ENCODE measurements around the gene TSPYL4. TPM values are rescaled to one million over a fixed set of nuclear protein-coding genes. Genes with fewer than 3 reads are reported as not detected.

TSPYL4 gene
- total RNA-seq, 3 donors from 2014 or later = 6.1 to 16.8 (median 9.5) TPM

DNA sequence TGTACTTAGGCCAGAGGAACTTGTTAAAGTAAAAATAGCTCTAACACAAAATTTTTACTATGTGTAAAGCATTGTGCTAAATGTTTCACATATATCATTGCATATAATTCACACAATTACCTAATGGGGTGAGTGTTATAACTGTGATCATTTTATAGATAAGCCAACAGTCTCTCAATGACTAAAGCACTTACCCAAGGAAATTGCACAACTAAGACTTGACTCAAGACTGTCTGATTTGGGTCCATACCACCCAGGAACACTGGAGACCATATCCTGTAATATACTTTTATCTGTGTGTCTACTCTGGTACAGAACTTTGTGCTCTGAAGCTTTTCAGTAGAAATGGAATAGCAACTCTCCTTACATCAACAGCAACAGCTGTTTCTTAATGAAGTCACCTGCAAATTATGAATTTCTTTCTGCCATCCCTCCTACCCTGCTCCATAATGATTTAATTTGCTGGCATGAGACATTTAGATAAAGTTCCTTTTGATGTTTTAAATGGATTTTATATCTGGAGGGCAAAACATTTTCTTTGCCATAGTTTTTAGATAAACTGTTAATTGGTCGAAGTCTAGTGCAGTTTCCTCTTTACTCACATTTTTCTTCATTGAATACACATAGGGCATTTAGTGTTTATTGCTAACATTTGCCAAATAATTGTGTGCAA lies 47.5 kb downstream of the TSPYL4 start:
- H3K36me3 ChIP-seq (ENCODE audit: low read depth) = no peaks in the 10 kb centered on the region
- TF ChIP-seq, protein P1, sequence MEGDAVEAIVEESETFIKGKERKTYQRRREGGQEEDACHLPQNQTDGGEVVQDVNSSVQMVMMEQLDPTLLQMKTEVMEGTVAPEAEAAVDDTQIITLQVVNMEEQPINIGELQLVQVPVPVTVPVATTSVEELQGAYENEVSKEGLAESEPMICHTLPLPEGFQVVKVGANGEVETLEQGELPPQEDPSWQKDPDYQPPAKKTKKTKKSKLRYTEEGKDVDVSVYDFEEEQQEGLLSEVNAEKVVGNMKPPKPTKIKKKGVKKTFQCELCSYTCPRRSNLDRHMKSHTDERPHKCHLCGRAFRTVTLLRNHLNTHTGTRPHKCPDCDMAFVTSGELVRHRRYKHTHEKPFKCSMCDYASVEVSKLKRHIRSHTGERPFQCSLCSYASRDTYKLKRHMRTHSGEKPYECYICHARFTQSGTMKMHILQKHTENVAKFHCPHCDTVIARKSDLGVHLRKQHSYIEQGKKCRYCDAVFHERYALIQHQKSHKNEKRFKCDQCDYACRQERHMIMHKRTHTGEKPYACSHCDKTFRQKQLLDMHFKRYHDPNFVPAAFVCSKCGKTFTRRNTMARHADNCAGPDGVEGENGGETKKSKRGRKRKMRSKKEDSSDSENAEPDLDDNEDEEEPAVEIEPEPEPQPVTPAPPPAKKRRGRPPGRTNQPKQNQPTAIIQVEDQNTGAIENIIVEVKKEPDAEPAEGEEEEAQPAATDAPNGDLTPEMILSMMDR (IDR thresholded peaks at IDR 0.05) = no peak
- ATAC-seq = no peak
- H3K4me1 ChIP-seq (ENCODE audit: low read depth) = no peaks in the 10 kb centered on the region
- H3K9me3 ChIP-seq = no peaks in the 10 kb centered on the region
- no peak for DNase-seq
- intact Hi-C loops (cut with DNase I, micrococcal nuclease) = no loop called here
- H3K4me3 ChIP-seq = no peak overlapping the region

DNA sequence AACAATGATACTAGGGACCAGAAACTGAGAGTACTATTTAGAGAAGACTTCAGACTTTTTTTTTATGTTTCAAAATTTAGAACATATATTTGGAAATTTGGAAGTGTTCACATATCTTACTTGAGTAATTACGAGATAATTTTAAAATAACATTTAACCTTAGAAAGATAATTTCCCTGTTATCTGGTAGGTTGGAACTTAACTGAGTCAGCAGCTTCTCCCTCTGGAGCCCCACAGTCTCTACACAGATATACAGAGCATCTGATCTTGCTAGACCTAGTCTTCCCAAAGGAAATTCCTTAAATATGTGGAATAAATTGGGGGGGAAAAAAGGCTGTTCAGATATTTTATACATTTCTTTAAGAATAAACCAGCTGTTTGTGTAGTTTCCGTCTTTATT lies 48.6 kb downstream of the TSPYL4 start:
- H3K4me3 ChIP-seq = no peak overlapping the region
- ATAC-seq = no peak
- TF ChIP-seq, protein P1 (IDR thresholded peaks at IDR 0.05) = no peak
- no peaks in the 10 kb centered on the region for H3K4me1 ChIP-seq (ENCODE audit: low read depth)
- no peaks in the 10 kb centered on the region for H3K9me3 ChIP-seq
- intact Hi-C loops (cut with DNase I, micrococcal nuclease) = no loop called here
- no peaks in the 10 kb centered on the region for H3K36me3 ChIP-seq (ENCODE audit: low read depth)
- no peak for DNase-seq

DNA sequence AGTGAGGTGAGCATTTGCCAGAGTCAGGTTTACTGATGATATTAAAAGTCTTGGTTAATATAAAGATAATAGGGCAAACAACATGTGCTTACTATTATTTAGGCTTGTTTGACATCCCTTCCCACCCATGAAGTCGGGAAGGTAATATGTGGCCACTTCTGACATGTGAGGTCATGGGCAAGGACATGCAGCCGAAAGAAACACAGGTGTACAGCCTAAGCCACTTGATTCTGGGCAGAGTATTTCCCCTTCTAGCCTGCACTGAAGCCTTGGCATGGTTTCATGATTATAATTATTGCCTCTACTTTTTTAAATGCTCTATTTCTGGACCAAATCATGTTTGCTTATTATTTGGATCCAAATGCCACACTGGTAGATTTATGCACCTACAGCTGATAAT lies 52.3 kb downstream of the TSPYL4 start:
- intact Hi-C loops (cut with DNase I, micrococcal nuclease) = no loop called here
- Histone ChIP-seq H3K36me3 (ENCODE audit: low read depth) (no peaks in the 10 kb centered on the region), H3K4me3 (no peak overlapping the region), H3K4me1 (ENCODE audit: low read depth) (no peaks in the 10 kb centered on the region), H3K9me3 (no peaks in the 10 kb centered on the region)
- TF ChIP-seq, protein P1 (IDR thresholded peaks at IDR 0.05) = no peak
- DNase-seq (no peak), ATAC-seq (no peak)

DNA sequence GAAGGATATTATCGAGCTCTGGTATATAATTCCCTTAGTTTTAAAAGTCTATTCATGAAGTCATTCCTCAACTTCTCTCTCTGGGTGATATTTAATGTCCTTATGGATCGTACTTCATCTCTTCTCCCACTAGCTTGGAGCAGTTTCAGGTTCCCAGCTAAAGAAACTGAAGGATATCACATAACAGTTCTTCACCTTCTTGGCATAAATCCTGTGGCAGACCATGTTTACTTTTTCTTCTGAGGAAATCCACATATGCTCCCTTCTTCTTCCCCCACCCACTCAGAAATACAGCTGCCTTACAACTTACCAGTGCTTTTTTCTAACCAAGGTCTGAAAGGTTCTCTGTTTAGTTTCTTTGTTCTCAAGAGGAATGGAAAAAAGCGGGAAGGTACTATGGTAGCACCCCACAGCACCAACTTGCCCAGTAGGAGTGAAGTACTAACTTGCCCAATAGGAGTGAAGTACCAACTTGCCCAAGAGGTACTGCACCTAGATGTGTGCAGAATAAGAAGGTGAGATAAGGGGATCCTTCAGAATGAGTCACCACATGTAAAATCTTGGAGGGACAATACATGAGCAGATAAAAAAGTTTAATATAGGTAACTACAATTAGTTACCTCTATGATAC lies 53.1 kb downstream of the TSPYL4 start:
- TF ChIP-seq, protein P1 (IDR thresholded peaks at IDR 0.05) = no peak
- no peak overlapping the region for H3K4me3 ChIP-seq
- H3K4me1 ChIP-seq (ENCODE audit: low read depth) = no peaks in the 10 kb centered on the region
- DNase-seq (no peak), ATAC-seq (no peak)
- intact Hi-C loops (cut with DNase I, micrococcal nuclease) = no loop called here
- no peaks in the 10 kb centered on the region for H3K9me3 ChIP-seq
- H3K36me3 ChIP-seq (ENCODE audit: low read depth) = no peaks in the 10 kb centered on the region

Other genes with a start within 250 kb of the TSPYL4 start
- gene FRK, start 193.2 kb downstream of the TSPYL4 start, total RNA-seq = 10 to 100 TPM in 2 of 3 donors, 1 to 10 TPM in 1; 8.0 to 25.8 (median 23.2) TPM
- gene NT5DC1, start 153.2 kb downstream of the TSPYL4 start, total RNA-seq = 10 to 100 TPM; 32.6 to 49.6 (median 43.2) TPM
- not detected for gene COL10A1, start 127.9 kb downstream of the TSPYL4 start, total RNA-seq
- 100 to 1,000 TPM in 1 of 3 donors, 10 to 100 TPM in 2; 65.5 to 105 (median 67.0) TPM for gene TSPYL1, start 25.9 kb upstream of the TSPYL4 start, total RNA-seq
- 10 to 100 TPM in 2 of 3 donors, 1 to 10 TPM in 1; 6.3 to 23.8 (median 14.4) TPM for gene DSE, start 116.9 kb upstream of the TSPYL4 start, total RNA-seq
- gene CALHM6, start 207.3 kb upstream of the TSPYL4 start, total RNA-seq = 1 to 10 TPM in 2 of 3 donors, not detected in 1; 4.2 to 5.6 TPM

Measured in mucosa of descending colon (tissue), 3 donors.